HG03520 (cell line): ENCODE data around the gene RDH11.

ENCODE experiments used
- ATAC-seq: cut with Tn5 transposase; IDR thresholded peaks from one replicate; pipeline ENCODE4 v1.9.1; 2021; ENCODE audit warnings: mild to moderate bottlenecking, moderate library complexity; ENCODE audit not compliant: unreplicated experiment

Gene RDH11

DNA sequence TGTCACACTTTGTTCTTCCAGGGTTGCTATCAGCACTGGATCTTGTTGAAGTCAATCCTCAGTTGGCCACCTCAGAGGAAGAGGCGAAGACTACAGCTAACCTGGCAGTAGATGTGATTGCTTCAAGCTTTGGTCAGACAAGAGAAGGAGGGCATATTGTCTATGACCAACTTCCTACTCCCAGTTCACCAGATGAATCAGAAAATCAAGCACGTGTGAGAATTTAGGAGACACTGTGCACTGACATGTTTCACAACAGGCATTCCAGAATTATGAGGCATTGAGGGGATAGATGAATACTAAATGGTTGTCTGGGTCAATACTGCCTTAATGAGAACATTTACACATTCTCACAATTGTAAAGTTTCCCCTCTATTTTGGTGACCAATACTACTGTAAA is 44.9 kb downstream of the RDH11 start:
- no peak for ATAC-seq

DNA sequence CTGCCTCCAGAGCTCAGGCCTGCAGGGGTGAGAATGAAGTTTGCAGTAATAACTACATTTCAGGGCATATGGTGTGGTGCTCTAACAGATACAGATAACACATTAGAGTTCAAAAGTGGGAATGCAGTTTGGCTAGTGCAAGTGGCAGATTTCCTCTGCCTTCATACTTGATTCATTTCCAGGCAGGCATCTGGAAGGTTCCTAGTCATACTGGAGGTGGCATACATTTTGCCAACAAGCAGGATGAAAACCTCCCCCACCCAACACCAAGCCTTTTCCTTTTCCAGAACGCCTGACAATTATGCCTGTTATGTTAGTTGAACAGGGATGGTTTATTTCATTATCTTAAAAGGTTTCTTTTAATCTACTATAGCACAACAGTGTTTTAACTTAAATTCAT is 45.4 kb downstream of the RDH11 start:
- no peak for ATAC-seq

DNA sequence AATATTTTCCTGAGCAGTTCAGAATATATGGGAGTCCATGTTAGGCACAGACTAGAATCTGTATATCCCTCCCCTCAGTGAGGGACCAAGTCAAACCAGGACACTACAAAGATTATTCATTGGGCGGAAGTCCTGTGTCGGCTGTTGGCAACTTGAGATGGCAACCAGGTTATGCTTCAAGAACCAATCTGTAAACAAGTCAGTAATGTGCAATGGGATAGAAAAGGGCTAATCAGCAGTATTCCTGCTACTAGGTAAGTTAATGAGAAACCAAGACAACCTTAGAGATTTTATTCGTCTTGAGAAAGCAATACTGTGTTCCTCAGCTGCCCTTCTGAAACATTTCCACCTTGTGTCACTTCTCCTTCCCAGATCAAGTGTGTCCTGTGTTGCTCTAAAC is 49.4 kb downstream of the RDH11 start:
- ATAC-seq, result no peak

DNA sequence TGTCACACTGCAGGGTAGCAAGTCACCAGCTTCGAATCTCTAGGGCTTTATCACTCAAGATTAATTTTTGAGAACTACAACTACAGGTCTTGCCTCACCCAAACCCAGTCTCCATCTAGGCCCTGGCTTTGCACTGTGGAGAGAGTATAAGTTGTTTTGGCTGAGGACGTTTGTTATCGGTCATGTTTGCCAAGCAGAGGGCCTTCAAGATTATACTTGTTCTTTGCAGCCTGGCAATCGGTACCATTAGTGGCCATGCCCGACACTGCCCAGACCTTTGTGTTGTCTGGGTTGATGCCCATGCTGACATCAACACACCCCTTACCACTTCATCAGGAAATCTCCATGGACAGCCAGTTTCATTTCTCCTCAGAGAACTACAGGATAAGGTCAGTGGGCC is 50.1 kb downstream of the RDH11 start:
- ATAC-seq, result no peak

DNA sequence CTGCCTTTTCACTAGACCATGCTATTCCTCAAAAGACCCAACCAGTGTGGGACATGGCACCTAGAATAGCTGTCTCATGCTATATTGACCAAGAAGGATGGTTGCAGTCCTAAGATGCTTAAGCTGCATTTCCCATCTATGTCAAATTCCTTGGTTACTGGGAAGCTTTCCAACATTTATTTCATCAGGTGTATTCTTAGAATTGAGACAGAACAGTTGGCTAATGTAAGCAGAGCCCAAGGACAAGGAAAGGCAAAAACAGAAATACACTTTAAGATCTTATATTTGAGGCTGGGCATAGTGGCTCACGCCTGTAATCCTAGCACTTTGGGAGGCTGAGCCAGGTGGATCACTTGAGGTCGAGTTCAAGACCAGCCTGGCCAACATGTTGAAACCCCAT is 51.1 kb downstream of the RDH11 start:
- ATAC-seq, result no peak

DNA sequence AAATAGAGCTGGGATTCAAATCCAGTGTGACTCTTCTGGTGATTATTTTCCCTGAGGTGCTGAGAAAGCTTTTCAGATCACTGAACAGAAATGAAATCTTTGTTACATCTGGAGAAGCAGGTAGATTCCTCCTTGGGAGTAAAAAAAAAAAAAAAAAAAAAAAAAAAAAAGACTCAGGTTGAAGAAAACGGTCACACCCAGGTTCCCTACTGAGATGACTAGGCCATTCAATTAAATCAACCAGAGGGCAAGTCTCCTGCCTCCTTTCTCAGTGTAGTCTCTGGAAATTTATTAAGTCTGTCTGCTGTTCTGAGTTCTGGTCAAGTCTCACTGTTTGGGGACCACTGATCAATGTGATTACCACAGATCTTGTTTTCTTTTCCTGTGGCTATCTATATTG is 51.9 kb downstream of the RDH11 start:
- no peak for ATAC-seq

DNA sequence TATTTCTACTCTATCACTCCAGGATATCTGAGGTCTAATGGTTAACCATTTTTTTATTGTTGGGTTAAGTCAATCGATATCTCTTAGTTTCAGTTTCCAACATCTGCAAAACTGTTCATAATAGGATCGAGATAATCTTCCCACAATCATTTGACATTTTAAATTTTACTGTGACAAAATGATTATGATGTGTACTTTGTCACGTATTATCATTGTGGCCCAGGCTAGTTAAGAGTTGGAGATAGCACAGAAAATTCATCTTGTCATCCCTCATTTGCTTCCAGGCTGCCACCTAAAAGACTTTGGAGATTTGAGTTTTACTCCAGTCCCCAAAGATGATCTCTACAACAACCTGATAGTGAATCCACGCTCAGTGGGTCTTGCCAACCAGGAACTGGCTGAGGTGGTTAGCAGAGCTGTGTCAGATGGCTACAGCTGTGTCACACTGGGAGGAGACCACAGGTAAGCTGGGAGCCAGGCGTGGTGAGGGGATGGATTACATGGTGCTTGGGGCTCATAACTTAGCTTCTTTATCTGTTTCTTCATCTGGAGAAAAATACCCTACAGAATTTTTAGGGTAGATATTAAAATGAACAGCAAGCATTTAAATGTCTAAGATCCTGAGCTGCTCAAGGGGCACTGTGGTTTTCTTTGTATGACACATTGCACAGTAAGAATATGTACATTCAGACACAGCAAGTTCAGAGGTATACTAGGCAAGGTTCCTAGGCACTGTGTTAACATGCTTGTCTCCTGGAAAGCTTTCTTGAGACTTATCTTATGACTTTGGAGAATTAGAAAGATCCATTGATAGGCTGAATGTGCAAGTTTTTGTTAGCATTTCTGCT is 53.4 kb downstream of the RDH11 start:
- ATAC-seq, result no peak

DNA sequence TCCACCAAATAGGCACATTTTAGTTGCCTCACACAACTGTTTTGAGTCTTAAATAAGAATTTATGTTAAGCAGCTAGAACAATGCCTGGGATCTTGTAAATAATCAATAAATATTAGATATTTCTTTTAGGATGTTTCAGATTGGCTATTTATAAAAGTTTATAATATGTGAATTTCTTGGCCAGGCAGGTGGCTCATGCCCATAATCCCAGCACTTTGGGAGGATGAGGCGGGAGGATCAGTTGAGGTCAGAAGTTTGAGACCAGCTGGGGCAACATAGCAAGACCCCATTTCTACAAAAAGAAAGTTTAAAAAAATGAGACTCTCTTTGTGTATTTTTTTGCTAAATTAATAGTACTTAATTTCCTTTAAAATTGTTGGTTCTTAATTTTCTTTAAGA is 54.1 kb downstream of the RDH11 start:
- ATAC-seq, result no peak

DNA sequence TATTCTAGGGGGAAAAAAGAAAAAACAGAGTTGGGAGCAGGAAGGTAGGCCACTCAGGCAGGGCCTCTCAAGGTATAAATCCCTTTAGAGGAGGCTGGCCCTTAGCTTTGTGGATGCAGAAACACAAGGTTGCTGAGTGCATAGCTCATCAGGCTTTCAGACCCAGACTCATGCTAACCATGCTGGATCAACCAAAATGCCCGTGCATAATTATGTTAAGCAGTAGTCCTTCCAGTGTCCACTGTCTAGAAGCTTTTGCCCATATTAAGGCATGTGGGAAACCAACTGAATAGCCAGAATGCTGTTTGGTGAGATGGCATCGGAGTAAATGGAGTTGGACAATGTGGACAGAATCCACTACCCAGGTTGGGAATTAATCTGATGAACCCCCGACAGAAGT is 56.9 kb downstream of the RDH11 start:
- ATAC-seq, result no peak

DNA sequence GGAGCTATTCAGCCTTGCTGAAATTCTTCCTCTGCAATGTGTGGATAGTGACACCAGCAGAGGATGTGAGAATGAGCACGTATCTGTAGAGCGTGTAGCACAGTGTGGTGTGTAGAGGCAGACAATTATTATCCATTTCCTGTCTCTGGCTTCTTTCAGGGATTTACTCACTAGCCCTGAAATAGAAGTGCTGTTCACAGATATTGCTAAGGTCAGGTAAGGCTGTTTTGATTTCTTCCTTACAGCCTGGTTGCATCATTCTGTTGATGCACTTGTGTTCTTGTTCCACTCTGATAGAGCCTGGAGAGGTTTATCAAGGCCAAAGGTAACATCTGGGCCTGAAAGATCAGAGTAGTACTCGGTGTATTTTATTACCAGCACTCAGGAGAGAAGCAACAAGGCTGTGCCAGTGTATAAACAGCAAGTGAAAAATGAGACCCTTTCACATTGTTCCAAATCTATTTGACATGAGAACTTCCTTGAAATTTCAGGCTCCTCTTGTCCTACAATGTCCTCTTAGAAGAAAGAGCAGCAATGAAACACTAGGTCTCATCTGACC is 59.1 kb downstream of the RDH11 start:
- ATAC-seq, result no peak

DNA sequence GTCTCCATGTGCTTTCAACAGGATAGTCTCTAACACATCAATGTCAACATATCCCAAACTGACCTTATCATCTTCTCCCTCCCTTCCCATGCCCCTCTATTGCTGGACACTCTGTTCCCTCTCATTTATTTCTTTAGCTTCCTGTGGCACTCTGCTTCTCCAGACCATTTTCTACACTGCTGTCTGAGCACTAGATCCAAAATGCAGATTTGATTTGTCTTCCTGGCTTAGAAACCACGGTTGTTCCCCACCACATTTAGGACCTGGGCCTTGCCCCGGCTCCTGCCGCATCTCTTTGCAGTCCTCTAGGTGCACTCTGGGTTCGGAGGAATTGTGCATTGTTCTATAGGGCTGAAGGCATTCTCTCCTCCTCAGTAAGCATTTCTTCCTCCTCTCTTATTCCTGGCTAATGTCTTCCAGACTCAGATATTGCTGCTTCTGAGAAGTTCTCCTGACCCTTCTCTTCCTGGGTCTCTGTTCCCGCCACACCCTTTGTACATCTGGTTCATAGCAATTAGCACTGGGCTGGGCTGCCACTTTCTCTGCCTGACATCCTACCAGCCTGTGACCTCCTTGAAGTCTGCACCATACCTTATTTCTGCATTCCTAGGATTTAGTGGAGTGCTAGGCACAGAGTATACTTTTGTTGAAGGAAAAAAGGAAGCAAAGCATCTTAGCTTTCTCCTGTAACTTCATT is 62.0 kb downstream of the RDH11 start:
- ATAC-seq, result no peak

DNA sequence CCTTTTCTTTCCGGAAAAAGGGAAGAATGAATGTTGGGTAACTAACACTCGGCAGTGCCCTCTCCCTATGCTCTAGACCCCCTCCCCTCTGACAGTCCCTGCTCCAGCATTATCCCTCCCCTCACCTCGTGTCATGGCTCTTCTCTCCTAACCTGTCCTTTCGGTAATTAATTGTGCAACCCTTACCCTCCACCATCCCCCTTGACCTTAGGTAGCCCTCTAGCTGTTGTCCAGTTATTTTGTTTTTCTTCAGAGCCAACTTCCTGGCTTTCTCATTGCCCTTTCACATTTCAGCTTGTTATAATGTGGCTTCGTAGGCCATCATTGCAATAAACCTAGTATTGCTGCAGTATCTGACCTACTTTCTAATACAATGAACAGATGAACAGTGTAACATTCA is 64.6 kb downstream of the RDH11 start:
- ATAC-seq, result no peak

DNA sequence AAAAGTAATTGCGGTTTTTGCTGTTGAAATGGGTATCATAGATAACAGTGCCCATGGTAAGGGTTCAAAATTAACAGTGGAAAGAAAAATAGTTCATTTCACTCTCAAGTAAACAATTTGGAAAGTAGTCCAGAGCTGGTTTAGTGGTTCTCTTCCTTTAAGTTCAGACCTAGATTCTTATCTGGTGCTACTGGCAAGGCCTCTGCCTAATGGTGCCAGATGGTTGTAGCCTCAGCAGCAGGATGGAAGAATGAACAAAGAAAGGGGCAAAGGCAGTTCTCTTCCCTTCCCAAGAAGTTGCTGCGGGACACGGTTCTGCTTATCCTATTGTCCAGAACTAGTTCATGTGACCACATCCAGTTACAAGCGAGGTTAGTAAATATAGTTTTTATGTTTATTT is 65.4 kb downstream of the RDH11 start:
- no peak for ATAC-seq

DNA sequence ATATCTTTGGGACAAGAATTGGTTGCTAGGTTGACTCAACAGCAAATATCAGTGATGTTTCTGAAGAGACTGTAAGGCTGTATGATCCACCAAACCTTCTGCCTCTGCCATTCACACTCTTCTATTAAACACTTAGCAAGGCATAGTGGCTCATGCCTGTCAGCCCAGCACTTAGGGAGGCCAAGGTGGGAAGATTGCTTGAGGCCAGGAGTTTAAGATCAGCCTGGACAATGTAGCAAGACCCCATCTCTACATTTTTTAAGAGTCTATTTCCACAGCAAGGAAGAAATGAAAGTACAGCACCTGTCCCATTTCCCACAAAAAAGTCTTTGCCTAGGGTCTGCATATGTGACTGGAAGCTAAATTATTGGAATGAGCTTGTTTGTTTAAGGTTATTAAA is 68.0 kb downstream of the RDH11 start:
- ATAC-seq, result no peak
